MM.1S (cell line): ENCODE data around the gene TPM2.

Experiments
- DNase-seq: peaks from one replicate; pipeline ENCODE4 v3.0.0-alpha.2; 2015
- H2AFZ ChIP-seq: fragments of 300-600 bp; sonication (generic); 2 replicates; pipeline ENCODE4 v1.6.0; 2016; ENCODE audit warnings: antibody characterized with exemption, low read length
- H3F3A ChIP-seq: fragments of 300-600 bp; sonication (generic); 2 replicates; pipeline ENCODE4 v1.6.1; 2016; ENCODE audit warnings: mild to moderate bottlenecking, antibody characterized with exemption, low read length, moderate library complexity, mixed read lengths; ENCODE audit not compliant: insufficient read depth
- H3K27ac ChIP-seq: fragments of 300-600 bp; sonication (generic); 2 replicates; pipeline ENCODE4 v1.5.1; 2016; ENCODE audit warnings: mild to moderate bottlenecking, low read length
- H3K27me3 ChIP-seq: fragments of 300-600 bp; sonication (generic); replicated peaks from 2 replicates; pipeline ENCODE4 v1.6.0; 2016; ENCODE audit warnings: low read length; ENCODE audit not compliant: insufficient read depth
- H3K36me3 ChIP-seq: fragments of 300-600 bp; sonication (generic); replicated peaks from 2 replicates; pipeline ENCODE4 v1.6.1; 2016; ENCODE audit warnings: mild to moderate bottlenecking, low read length, mixed read lengths; ENCODE audit not compliant: insufficient read depth
- H3K4me1 ChIP-seq: fragments of 300-600 bp; sonication (generic); 2 replicates; pipeline ENCODE4 v1.6.1; 2016; ENCODE audit warnings: low read length, mixed read lengths
- H3K4me2 ChIP-seq: fragments of 300-600 bp; sonication (generic); 2 replicates; pipeline ENCODE4 v1.6.0; 2016; ENCODE audit warnings: low read depth, low read length
- H3K4me3 ChIP-seq: fragments of 300-600 bp; sonication (generic); 2 replicates; pipeline ENCODE4 v1.5.1; 2016; ENCODE audit warnings: low read length, mixed read lengths
- H3K79me2 ChIP-seq: fragments of 300-600 bp; sonication (generic); 2 replicates; pipeline ENCODE4 v1.6.1; 2016; ENCODE audit warnings: mixed run types, low read length, mixed read lengths
- H3K9ac ChIP-seq: fragments of 300-600 bp; sonication (generic); 2 replicates; pipeline ENCODE4 v1.6.1; 2016; ENCODE audit warnings: low read length, mixed read lengths
- H3K9me2 ChIP-seq: fragments of 300-600 bp; sonication (generic); replicated peaks from 2 replicates; pipeline ENCODE4 v1.6.1; 2016; ENCODE audit warnings: mild to moderate bottlenecking, low read length, mixed read lengths; ENCODE audit not compliant: insufficient read depth
- H3K9me3 ChIP-seq: fragments of 300-600 bp; sonication (generic); replicated peaks from 2 replicates; pipeline ENCODE4 v1.6.1; 2016; ENCODE audit warnings: mild to moderate bottlenecking, low read length, mixed read lengths; ENCODE audit not compliant: insufficient read depth
- H4K20me1 ChIP-seq: fragments of 300-600 bp; sonication (generic); 2 replicates; pipeline ENCODE4 v1.6.1; 2016; ENCODE audit warnings: mild to moderate bottlenecking, low read length, moderate library complexity, mixed read lengths; ENCODE audit not compliant: insufficient read depth
- CTCF ChIP-seq: fragments of 300-600 bp; sonication (generic); IDR thresholded peaks from 2 replicates; pipeline ENCODE4 v1.5.1; 2016; ENCODE audit warnings: antibody characterized with exemption, low read length, mixed read lengths
- EZH2 ChIP-seq: fragments of 300-600 bp; sonication (generic); optimal IDR thresholded peaks from 2 replicates; pipeline ENCODE3; 2017; ENCODE audit warnings: low read depth, mild to moderate bottlenecking, antibody characterized with exemption, low read length, mixed read lengths
- EZH2phosphoT487 ChIP-seq: fragments of 300-600 bp; sonication (generic); IDR thresholded peaks from 2 replicates; pipeline ENCODE4 v1.6.1; 2018; ENCODE audit warnings: antibody characterized with exemption, low read length

The TPM2 gene

GRCh38 chr9:35658137-35658967 is 31.4 kb downstream of the TPM2 start, which contains the start of gene CCDC107:
TSS of gene CCDC107 (plus strand) at chr9:35658292. CDS start at chr9:35658380, 88 bp downstream.
- H3K4me2 ChIP-seq: peak within 1 kb of the TSS; percentile 89
- H2AFZ ChIP-seq: peak within 1 kb of the TSS; percentile 80
- H3K4me3 ChIP-seq: peak within 1 kb of the TSS; percentile 74

GRCh38 chr9:35657546-35658136 is 32.1 kb downstream of the TPM2 start, which contains the start of gene RMRP:
TSS of gene RMRP (minus strand) at chr9:35658019.
- Histone ChIP-seq H3K4me3 (peak within 1 kb of the TSS; percentile 74), H3K36me3 (no peaks in the 10 kb centered on the region), H3K27ac (peak within 1 kb of the TSS; percentile 91), H3K27me3 (no peaks in the 10 kb centered on the region), H4K20me1 (no peaks in the 10 kb centered on the region), H3K79me2 (peaks cover 14% of the 10 kb centered on the region), H3K9me2 (no peaks in the 10 kb centered on the region), H3F3A (peaks cover 20% of the 10 kb centered on the region), H3K4me1 (peaks cover 13% of the 10 kb centered on the region; the same call in 1 of the 2 replicates), H3K4me2 (peak within 1 kb of the TSS; percentile 89), H3K9ac (peak within 1 kb of the TSS; percentile 88), H2AFZ (peak within 1 kb of the TSS; percentile 80), H3K9me3 (no peaks in the 10 kb centered on the region)
- TF ChIP-seq EZH2phosphoT487 (no peak), CTCF (peak; percentile 9; the same call in 1 of the 2 replicates)
- DNase-seq: peak; percentile 98

More at GRCh38 chr9:35658137-35658967, 31.4 kb downstream of the TPM2 start, which contains the start of gene CCDC107:
- Histone ChIP-seq H3K79me2 (peaks cover 14% of the 10 kb centered on the region), H3K9me2 (no peaks in the 10 kb centered on the region), H3K27me3 (no peaks in the 10 kb centered on the region), H3K27ac (peak within 1 kb of the TSS; percentile 91), H3K9ac (peak within 1 kb of the TSS; percentile 88), H3F3A (peaks cover 20% of the 10 kb centered on the region), H3K9me3 (no peaks in the 10 kb centered on the region), H3K4me1 (peaks cover 13% of the 10 kb centered on the region; the same call in 1 of the 2 replicates), H3K36me3 (no peaks in the 10 kb centered on the region), H4K20me1 (no peaks in the 10 kb centered on the region)
- peak; percentile 86 for DNase-seq
- TF ChIP-seq CTCF (peak; percentile 69), EZH2phosphoT487 (no peak)

- Histone ChIP-seq H3K27ac (peak overlapping the region; percentile 91; the same call in 1 of the 2 replicates), H3K9me3 (no peaks in the 10 kb centered on the region), H3K79me2 (peaks cover 14% of the 10 kb centered on the region), H3K4me3 (peak overlapping the region; percentile 33; the same call in 1 of the 2 replicates), H2AFZ (peak overlapping the region; percentile 44), H4K20me1 (no peaks in the 10 kb centered on the region), H3F3A (peaks cover 20% of the 10 kb centered on the region), H3K9ac (peak overlapping the region; percentile 37; the same call in 1 of the 2 replicates), H3K4me2 (peak overlapping the region; percentile 89), H3K4me1 (peaks cover 13% of the 10 kb centered on the region; the same call in 1 of the 2 replicates), H3K9me2 (no peaks in the 10 kb centered on the region), H3K27me3 (no peaks in the 10 kb centered on the region), H3K36me3 (no peaks in the 10 kb centered on the region)
- TF ChIP-seq EZH2 (no peak), CTCF (no peak), EZH2phosphoT487 (no peak)
- no peak for DNase-seq
These were observed 32.7 kb downstream of the TPM2 start for GRCh38 chr9:35656831-35657545.
